K562 (cell line): ENCODE measurements around the gene MRPL4. TPM values are rescaled to one million over a fixed set of nuclear protein-coding genes. Genes with fewer than 3 reads are reported as not detected.
A peak's percentile ranks its signal among the peaks of the same experiment; 100 is the strongest.

ENCODE experiments used
- ATF7 ChIP-seq: fragments of 450-650 bp; IDR thresholded peaks from 2 replicates; pipeline ENCODE4 v1.7.1; 2014; ENCODE audit warnings: mild to moderate bottlenecking, moderate library complexity
- FOSL1 ChIP-seq: fragments of 200-800 bp; sonication (Bioruptor generic); conservative IDR thresholded peaks from 2 replicates; pipeline ENCODE4 v1.6.1; 2016; ENCODE audit warnings: missing genetic modification characterization, missing compliant biosample characterization
- HDAC2 ChIP-seq: fragments of 450-650 bp; IDR thresholded peaks from 2 replicates; pipeline ENCODE4 v1.6.1; 2016; ENCODE audit warnings: mild to moderate bottlenecking
- KLF13 ChIP-seq: fragments of 450-650 bp; IDR thresholded peaks from 2 replicates; pipeline ENCODE4 v1.6.1; 2016; ENCODE audit warnings: missing genetic modification characterization, low read depth, mild to moderate bottlenecking, missing compliant biosample characterization, moderate library complexity, borderline replicate concordance
- NONO ChIP-seq, 2 experiments: fragments of 200-400 bp in 1 of 2; fragments of 450-650 bp in 1 of 2; formaldehyde crosslinking in 1 of 2; IDR thresholded peaks; 2 replicates each; pipeline ENCODE4 v1.6.1; 2017; ENCODE audit warnings: low read depth in 2 of 2, mild to moderate bottlenecking in 2 of 2, moderate library complexity in 2 of 2, low read length in 1 of 2
- RB1 ChIP-seq: fragments of 450-650 bp; IDR thresholded peaks from 2 replicates; pipeline ENCODE4 v1.6.1; 2017; ENCODE audit warnings: low read depth, mild to moderate bottlenecking
- RBM17 ChIP-seq: fragments of 200-400 bp; formaldehyde crosslinking; IDR thresholded peaks from 2 replicates; pipeline ENCODE4 v1.6.1; 2017; ENCODE audit warnings: low read depth, mild to moderate bottlenecking, low read length, borderline replicate concordance
- RCOR1 ChIP-seq, 2 experiments: IDR thresholded peaks; 2 replicates each; pipeline ENCODE4 v1.6.1; 2012; ENCODE audit warnings: low read depth in 2 of 2, low read length in 2 of 2, borderline replicate concordance in 1 of 2, improper control_type of control experiment in 1 of 2
- TOE1 ChIP-seq, 2 experiments: fragments of 450-650 bp in 1 of 2; sonication (generic) in 1 of 2; formaldehyde crosslinking in 1 of 2; IDR thresholded peaks; 2 replicates each; pipeline versions ENCODE4 v1.7.1 to v1.8.0; 2016 to 2022; ENCODE audit warnings: borderline replicate concordance in 2 of 2, mild to moderate bottlenecking in 2 of 2, antibody characterized with exemption in 1 of 2, inconsistent platforms in 1 of 2, low read depth in 1 of 2, missing genetic modification reagents in 1 of 2, moderate library complexity in 1 of 2
- ZNF445 ChIP-seq: fragments of 250-450 bp; sonication (Bioruptor Pico); IDR thresholded peaks from 2 replicates; pipeline ENCODE4 v1.4.0; 2020; ENCODE audit warnings: low read depth, mild to moderate bottlenecking, moderate library complexity
- ZSCAN29 ChIP-seq: fragments of 450-650 bp; IDR thresholded peaks from 2 replicates; pipeline ENCODE4 v1.6.1; 2017
- polyA plus RNA-seq, 8 experiments: library from polyadenylated mRNA; depleted of rRNA in 4 of 8; stranded (reverse) in 5 of 8; unstranded in 3 of 8; fragments of >200 nt; fragmentation: Nextera tagmentation in 2 of 8; fragmentation: Illumina TruSeq in 1 of 8; extraction: Ambion mirVana in 2 of 8; extraction: Trizol in 1 of 8; gene quantifications; 2 replicates each; pipeline versions ENCODE4 v1.2.1 to v1.2.3, GENCODE V29; 2011 to 2014; ENCODE audit warnings: inconsistent platforms in 1 of 8, missing spikeins in 1 of 8
- total RNA-seq, 7 experiments: library from RNA; depleted of rRNA in 6 of 7; stranded (reverse); fragments of >200 nt in 6 of 7; fragmentation: Illumina TruSeq in 2 of 7; extraction: Trizol in 2 of 7; gene quantifications; 2 replicates each; pipeline versions ENCODE4 v1.2.1 to v1.2.3, GENCODE V29; 2011 to 2021; ENCODE audit warnings: low replicate concordance in 1 of 7
- TF ChIP-seq, protein P1 (sequence below): fragments of 450-650 bp; IDR thresholded peaks from 2 replicates; pipeline ENCODE4 v1.6.1; 2018; ENCODE audit not compliant: partially characterized antibody
- TF ChIP-seq, protein P2 (sequence below): fragments of 250-450 bp; sonication (Bioruptor Pico); IDR thresholded peaks from 2 replicates; pipeline ENCODE4 v1.4.0; 2020; ENCODE audit warnings: borderline replicate concordance
- TF ChIP-seq, protein P3 (sequence below), 2 experiments: IDR thresholded peaks; 2 replicates each; pipeline ENCODE4 v1.6.1; 2012; ENCODE audit warnings: improper control_type of control experiment in 2 of 2, low read depth in 2 of 2, low read length in 2 of 2, borderline replicate concordance in 1 of 2

Gene MRPL4
- total and polyA plus RNA-seq, 9 of the 15 experiments (the other 6 are each of a cell fraction or from before 2014, with no cell fraction given), result 1.4 to 239 (median 64.9) TPM

DNA sequence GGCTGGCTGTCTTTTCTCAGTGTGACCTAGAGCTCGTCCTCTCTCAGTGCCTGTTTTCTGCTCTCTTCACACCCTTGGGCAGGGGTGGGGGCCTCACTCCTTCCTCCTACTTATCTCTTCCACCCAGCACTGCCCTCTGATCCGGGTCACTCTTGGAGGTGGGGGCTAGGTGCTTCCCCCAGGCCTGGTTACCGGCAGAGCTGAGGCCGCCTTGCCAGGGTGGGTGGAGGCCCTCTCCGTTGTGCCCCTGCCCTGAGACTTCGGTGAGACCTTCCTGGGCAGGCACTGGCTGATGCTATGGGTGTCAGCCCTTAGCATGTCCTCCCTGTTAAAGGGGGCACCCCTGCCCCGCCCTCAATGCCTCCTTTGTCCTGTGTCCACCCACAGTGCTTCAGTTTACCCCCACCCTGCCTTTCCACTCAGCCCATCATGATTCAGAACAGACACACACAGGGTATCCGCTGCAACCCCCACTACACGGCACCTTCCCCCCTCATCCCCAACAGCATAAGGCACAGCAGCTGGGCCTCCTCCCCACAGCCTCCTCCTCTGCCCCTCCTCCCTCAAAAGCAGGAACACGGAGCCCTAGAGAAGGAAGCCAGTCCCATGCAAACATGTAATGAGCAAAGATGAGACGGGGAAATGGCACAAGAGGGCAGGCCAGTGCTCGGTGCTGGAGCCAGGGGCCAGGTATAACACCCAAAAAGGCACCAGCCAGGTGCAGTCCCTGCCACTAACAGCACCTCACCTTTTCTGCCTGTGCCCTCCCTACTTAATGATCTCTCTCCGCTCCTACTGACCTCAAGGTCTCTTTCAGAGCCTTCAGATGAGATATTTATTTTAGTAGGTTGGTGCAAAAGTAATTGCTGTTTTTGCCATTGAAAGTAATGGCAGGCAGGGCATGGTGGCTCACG lies 47.8 kb downstream of the MRPL4 start (continued):
- TF ChIP-seq, protein P1, sequence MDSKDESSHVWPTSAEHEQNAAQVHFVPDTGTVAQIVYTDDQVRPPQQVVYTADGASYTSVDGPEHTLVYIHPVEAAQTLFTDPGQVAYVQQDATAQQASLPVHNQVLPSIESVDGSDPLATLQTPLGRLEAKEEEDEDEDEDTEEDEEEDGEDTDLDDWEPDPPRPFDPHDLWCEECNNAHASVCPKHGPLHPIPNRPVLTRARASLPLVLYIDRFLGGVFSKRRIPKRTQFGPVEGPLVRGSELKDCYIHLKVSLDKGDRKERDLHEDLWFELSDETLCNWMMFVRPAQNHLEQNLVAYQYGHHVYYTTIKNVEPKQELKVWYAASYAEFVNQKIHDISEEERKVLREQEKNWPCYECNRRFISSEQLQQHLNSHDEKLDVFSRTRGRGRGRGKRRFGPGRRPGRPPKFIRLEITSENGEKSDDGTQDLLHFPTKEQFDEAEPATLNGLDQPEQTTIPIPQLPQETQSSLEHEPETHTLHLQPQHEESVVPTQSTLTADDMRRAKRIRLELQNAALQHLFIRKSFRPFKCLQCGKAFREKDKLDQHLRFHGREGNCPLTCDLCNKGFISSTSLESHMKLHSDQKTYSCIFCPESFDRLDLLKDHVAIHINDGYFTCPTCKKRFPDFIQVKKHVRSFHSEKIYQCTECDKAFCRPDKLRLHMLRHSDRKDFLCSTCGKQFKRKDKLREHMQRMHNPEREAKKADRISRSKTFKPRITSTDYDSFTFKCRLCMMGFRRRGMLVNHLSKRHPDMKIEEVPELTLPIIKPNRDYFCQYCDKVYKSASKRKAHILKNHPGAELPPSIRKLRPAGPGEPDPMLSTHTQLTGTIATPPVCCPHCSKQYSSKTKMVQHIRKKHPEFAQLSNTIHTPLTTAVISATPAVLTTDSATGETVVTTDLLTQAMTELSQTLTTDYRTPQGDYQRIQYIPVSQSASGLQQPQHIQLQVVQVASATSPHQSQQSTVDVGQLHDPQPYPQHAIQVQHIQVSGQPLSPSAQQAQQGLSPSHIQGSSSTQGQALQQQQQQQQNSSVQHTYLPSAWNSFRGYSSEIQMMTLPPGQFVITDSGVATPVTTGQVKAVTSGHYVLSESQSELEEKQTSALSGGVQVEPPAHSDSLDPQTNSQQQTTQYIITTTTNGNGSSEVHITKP, result peak; percentile 81
- no peak for TF ChIP-seq RBM17
- 0 out of 4 replicates have a peak, but pooled peaks of 1 of the 2 experiments have one; percentile 6 for TF ChIP-seq NONO (IDR thresholded peaks at IDR 0.05; ENCODE audit: low read depth in 2 of 2, low read length in 1 of 2)
- TF ChIP-seq KLF13 (tag), result peak; percentile 33; the same call in 1 of the 2 replicates
- TF ChIP-seq, protein P2, sequence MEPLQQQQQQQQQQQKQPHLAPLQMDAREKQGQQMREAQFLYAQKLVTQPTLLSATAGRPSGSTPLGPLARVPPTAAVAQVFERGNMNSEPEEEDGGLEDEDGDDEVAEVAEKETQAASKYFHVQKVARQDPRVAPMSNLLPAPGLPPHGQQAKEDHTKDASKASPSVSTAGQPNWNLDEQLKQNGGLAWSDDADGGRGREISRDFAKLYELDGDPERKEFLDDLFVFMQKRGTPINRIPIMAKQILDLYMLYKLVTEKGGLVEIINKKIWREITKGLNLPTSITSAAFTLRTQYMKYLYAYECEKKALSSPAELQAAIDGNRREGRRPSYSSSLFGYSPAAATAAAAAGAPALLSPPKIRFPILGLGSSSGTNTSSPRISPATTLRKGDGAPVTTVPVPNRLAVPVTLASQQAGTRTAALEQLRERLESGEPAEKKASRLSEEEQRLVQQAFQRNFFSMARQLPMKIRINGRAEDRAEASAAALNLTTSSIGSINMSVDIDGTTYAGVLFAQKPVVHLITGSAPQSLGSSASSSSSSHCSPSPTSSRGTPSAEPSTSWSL (CRISPR knock-in tag), result no peak
- TF ChIP-seq FOSL1 (tag), result peak; percentile 67
- peak; percentile 42 for TF ChIP-seq ATF7
- TF ChIP-seq ZSCAN29, result no peak
- peak; percentile 40; the same call in 1 of the 2 replicates for TF ChIP-seq RB1
- TF ChIP-seq, protein P3, sequence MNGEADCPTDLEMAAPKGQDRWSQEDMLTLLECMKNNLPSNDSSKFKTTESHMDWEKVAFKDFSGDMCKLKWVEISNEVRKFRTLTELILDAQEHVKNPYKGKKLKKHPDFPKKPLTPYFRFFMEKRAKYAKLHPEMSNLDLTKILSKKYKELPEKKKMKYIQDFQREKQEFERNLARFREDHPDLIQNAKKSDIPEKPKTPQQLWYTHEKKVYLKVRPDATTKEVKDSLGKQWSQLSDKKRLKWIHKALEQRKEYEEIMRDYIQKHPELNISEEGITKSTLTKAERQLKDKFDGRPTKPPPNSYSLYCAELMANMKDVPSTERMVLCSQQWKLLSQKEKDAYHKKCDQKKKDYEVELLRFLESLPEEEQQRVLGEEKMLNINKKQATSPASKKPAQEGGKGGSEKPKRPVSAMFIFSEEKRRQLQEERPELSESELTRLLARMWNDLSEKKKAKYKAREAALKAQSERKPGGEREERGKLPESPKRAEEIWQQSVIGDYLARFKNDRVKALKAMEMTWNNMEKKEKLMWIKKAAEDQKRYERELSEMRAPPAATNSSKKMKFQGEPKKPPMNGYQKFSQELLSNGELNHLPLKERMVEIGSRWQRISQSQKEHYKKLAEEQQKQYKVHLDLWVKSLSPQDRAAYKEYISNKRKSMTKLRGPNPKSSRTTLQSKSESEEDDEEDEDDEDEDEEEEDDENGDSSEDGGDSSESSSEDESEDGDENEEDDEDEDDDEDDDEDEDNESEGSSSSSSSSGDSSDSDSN (IDR thresholded peaks at IDR 0.05; ENCODE audit: borderline replicate concordance in 1 of 2, low read depth in 2 of 2, low read length in 2 of 2), result 0 out of 4 replicates have a peak, but pooled peaks have one; percentile 20 to 39
- peak; percentile 45 to 67; a peak in 3 of 4 replicates for TF ChIP-seq RCOR1 (IDR thresholded peaks at IDR 0.05; ENCODE audit: borderline replicate concordance in 1 of 2, low read depth in 2 of 2, low read length in 2 of 2)
- peak; percentile 79 for TF ChIP-seq TOE1 (IDR thresholded peaks at IDR 0.05; ENCODE audit: borderline replicate concordance)
- no peak for TF ChIP-seq TOE1 (CRISPR knock-in tag; IDR thresholded peaks at IDR 0.05; ENCODE audit: borderline replicate concordance, low read depth)
- TF ChIP-seq HDAC2, result peak; percentile 22
- TF ChIP-seq ZNF445 (CRISPR knock-in tag), result no peak
